ENCODE measurements around the gene KLF12. TPM values are rescaled to one million over a fixed set of nuclear protein-coding genes. Genes with fewer than 3 reads are reported as not detected.
A peak's percentile ranks its signal among the peaks of the same experiment; 100 is the strongest.

The KLF12 gene
- total RNA-seq, 4 donors from 2014 or later, result 4.1 to 17.7 (median 8.2) TPM

GRCh38 chr13:74128156-74128767 lies 5.9 kb downstream of the KLF12 start:
- WGBS, 2 donors (ENCODE audit: low coverage in 1 of 2), result 48 to 58% methylated on average over 5 to 6 of the region's 6 CpGs
- intact Hi-C loops (cut with DNase I; ENCODE audit: low total_unique reads) (no loop called here), in situ Hi-C loops (cut with MboI; ENCODE audit: low pct_ligation_motif_present in 1 of 4, low pct_unique_long_range_greater_than_20kb in 1 of 4, low sequenced_read_pairs in 3 of 4) (no loop called here)
- Histone ChIP-seq H3K27me3 (no peaks in the 10 kb centered on the region), H3K9me3 (no peaks in the 10 kb centered on the region), H3K36me3 (no peaks in the 10 kb centered on the region), H3K27ac (peak overlapping the region in 1 of 4 donors; percentile 6), H3K4me3 (no peak overlapping the region), H3K4me1 (peaks cover 7 to 38% (median 22%) of the 10 kb centered on the region in 4 donors)
- DNase-seq, result no peak
- TF ChIP-seq, protein P1, sequence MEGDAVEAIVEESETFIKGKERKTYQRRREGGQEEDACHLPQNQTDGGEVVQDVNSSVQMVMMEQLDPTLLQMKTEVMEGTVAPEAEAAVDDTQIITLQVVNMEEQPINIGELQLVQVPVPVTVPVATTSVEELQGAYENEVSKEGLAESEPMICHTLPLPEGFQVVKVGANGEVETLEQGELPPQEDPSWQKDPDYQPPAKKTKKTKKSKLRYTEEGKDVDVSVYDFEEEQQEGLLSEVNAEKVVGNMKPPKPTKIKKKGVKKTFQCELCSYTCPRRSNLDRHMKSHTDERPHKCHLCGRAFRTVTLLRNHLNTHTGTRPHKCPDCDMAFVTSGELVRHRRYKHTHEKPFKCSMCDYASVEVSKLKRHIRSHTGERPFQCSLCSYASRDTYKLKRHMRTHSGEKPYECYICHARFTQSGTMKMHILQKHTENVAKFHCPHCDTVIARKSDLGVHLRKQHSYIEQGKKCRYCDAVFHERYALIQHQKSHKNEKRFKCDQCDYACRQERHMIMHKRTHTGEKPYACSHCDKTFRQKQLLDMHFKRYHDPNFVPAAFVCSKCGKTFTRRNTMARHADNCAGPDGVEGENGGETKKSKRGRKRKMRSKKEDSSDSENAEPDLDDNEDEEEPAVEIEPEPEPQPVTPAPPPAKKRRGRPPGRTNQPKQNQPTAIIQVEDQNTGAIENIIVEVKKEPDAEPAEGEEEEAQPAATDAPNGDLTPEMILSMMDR (IDR thresholded peaks at IDR 0.05), result no peak
- TF ChIP-seq POLR2AphosphoS5 (IDR thresholded peaks at IDR 0.05), result no peak
- no peak for TF ChIP-seq POLR2A (IDR thresholded peaks at IDR 0.05)
- TF ChIP-seq EP300 (IDR thresholded peaks at IDR 0.05; ENCODE audit: low read depth), result no peak

- WGBS, 2 donors (ENCODE audit: low coverage in 1 of 2), result 93 to 96% methylated on average over 4 of the region's 4 CpGs
- in situ Hi-C loops (cut with MboI; ENCODE audit: low pct_ligation_motif_present in 1 of 4, low pct_unique_long_range_greater_than_20kb in 1 of 4, low sequenced_read_pairs in 3 of 4), result no loop called here
Observed at GRCh38 chr13:74118328-74118727, 15.9 kb downstream of the KLF12 start.

GRCh38 chr13:74117207-74117705 lies 16.9 kb downstream of the KLF12 start:
- TF ChIP-seq, protein P1 (IDR thresholded peaks at IDR 0.05), result no peak
- TF ChIP-seq EP300 (IDR thresholded peaks at IDR 0.05; ENCODE audit: low read depth) (no peak), POLR2A (IDR thresholded peaks at IDR 0.05) (no peak)
- intact Hi-C loops (cut with DNase I; ENCODE audit: low total_unique reads), result no loop called here
- Histone ChIP-seq H3K4me3 (no peak overlapping the region), H3K36me3 (peaks cover 0 to 3% (median 0%) of the 10 kb centered on the region in 4 donors), H3K27me3 (no peaks in the 10 kb centered on the region), H3K9me3 (peaks cover 16 to 21% of the 10 kb centered on the region in 2 donors), H3K27ac (no peak overlapping the region), H3K4me1 (no peaks in the 10 kb centered on the region)
- in situ Hi-C loops (cut with MboI; ENCODE audit: low pct_ligation_motif_present in 1 of 4, low pct_unique_long_range_greater_than_20kb in 1 of 4, low sequenced_read_pairs in 3 of 4), result no loop called here
- WGBS, 2 donors (ENCODE audit: low coverage in 1 of 2), result 63 to 71% methylated on average over 2 of the region's 2 CpGs
- DNase-seq, result no peak

More at GRCh38 chr13:74118328-74118727, 15.9 kb downstream of the KLF12 start:
- Histone ChIP-seq H3K27ac (no peak overlapping the region), H3K4me1 (no peaks in the 10 kb centered on the region), H3K36me3 (peaks cover 0 to 3% (median 0%) of the 10 kb centered on the region in 4 donors), H3K27me3 (no peaks in the 10 kb centered on the region), H3K9me3 (peaks cover 16 to 21% of the 10 kb centered on the region in 2 donors), H3K4me3 (no peak overlapping the region)
- no peak for DNase-seq
- intact Hi-C loops (cut with DNase I; ENCODE audit: low total_unique reads), result no loop called here
- TF ChIP-seq POLR2A (IDR thresholded peaks at IDR 0.05), result no peak
- TF ChIP-seq, protein P1 (IDR thresholded peaks at IDR 0.05), result no peak
- no peak for TF ChIP-seq EP300 (IDR thresholded peaks at IDR 0.05; ENCODE audit: low read depth)
- TF ChIP-seq POLR2AphosphoS5 (IDR thresholded peaks at IDR 0.05), result no peak

DNA sequence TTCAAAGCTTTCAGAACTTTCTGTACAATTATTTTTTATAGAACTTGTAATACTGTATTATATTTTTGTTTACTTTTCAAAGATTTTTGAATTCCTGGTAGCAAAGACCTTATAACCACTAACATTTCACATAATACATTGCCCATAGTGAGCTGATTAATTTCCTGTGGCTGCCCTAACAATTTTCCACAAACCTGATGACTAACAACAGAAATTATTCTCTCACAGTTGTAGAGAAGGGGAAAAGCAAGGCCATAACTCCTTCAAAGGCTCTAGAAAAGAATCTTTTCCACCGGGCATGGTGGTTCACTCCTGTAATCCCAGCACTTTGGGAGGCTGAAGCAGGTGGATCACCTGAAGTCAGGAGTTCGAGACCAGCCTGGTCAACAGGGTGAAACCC lies 19.1 kb downstream of the KLF12 start:
- in situ Hi-C loops (cut with MboI; ENCODE audit: low pct_ligation_motif_present in 1 of 4, low pct_unique_long_range_greater_than_20kb in 1 of 4, low sequenced_read_pairs in 3 of 4), result no loop called here
- no peak for DNase-seq
- no peak overlapping the region for H3K27ac ChIP-seq
- 59% methylated on average over 2 of the region's 2 CpGs; no CpG with 5 or more reads in 1 of the 2 donors for WGBS, 2 donors (ENCODE audit: low coverage in 1 of 2)
- no peaks in the 10 kb centered on the region for H3K27me3 ChIP-seq
- peaks cover 0 to 12% (median 2%) of the 10 kb centered on the region in 4 donors for H3K4me1 ChIP-seq
- peaks cover 0 to 3% (median 0%) of the 10 kb centered on the region in 4 donors for H3K36me3 ChIP-seq
- H3K4me3 ChIP-seq, result no peak overlapping the region
- intact Hi-C loops (cut with DNase I; ENCODE audit: low total_unique reads), result no loop called here
- H3K9me3 ChIP-seq, result peaks cover 16 to 17% of the 10 kb centered on the region in 2 donors
- TF ChIP-seq POLR2A (IDR thresholded peaks at IDR 0.05) (no peak), EP300 (IDR thresholded peaks at IDR 0.05; ENCODE audit: low read depth) (no peak), POLR2AphosphoS5 (IDR thresholded peaks at IDR 0.05) (no peak)
- TF ChIP-seq, protein P1 (IDR thresholded peaks at IDR 0.05), result no peak

All from transverse colon (tissue), 4 donors.